GM19025 (cell line): ENCODE data around the gene APOE.
"Not testable (repeated sequence)": the region's sequence is repeated elsewhere in the genome, so short reads cannot be mapped to it uniquely, and the experiment has no call there.

ENCODE experiments used
- ATAC-seq: cut with Tn5 transposase; IDR thresholded peaks from one replicate; pipeline ENCODE4 v1.9.1; 2021; ENCODE audit warnings: mild to moderate bottlenecking, low read depth, moderate library complexity; ENCODE audit not compliant: unreplicated experiment

The APOE gene

DNA sequence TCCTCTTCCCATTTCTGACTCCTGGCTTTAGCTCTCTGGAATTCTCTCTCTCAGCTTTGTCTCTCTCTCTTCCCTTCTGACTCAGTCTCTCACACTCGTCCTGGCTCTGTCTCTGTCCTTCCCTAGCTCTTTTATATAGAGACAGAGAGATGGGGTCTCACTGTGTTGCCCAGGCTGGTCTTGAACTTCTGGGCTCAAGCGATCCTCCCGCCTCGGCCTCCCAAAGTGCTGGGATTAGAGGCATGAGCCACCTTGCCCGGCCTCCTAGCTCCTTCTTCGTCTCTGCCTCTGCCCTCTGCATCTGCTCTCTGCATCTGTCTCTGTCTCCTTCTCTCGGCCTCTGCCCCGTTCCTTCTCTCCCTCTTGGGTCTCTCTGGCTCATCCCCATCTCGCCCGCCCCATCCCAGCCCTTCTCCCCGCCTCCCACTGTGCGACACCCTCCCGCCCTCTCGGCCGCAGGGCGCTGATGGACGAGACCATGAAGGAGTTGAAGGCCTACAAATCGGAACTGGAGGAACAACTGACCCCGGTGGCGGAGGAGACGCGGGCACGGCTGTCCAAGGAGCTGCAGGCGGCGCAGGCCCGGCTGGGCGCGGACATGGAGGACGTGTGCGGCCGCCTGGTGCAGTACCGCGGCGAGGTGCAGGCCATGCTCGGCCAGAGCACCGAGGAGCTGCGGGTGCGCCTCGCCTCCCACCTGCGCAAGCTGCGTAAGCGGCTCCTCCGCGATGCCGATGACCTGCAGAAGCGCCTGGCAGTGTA, 2.7 kb downstream of the APOE start:
- ATAC-seq, result no peak

- no peak for ATAC-seq
Observed at GRCh38 chr19:44908836-44909261, 3.3 kb downstream of the APOE start.

DNA sequence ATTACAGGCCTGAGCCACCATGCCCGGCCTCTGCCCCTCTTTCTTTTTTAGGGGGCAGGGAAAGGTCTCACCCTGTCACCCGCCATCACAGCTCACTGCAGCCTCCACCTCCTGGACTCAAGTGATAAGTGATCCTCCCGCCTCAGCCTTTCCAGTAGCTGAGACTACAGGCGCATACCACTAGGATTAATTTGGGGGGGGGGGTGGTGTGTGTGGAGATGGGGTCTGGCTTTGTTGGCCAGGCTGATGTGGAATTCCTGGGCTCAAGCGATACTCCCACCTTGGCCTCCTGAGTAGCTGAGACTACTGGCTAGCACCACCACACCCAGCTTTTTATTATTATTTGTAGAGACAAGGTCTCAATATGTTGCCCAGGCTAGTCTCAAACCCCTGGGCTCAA, 4.2 kb downstream of the APOE start:
- ATAC-seq, result no peak

DNA sequence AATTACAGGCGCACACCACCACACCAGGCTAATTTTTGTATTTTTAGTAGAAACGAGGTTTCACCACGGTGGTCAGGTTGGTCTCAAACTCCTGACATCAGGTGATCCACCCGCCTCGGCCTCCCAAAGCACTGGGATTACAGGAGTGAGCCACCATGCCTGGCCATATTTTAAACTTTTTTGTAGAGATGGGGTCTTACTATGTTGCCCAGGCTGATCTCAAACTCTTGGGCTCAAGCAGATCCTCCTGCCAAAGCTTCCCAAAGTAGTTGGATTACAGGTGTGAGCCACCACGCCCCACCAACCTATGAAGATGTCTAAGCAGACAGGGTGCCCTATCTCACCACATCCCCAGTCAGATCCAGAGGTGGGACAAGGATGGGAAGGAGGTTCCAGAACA, 6.3 kb downstream of the APOE start:
- not testable (repeated sequence) for ATAC-seq

DNA sequence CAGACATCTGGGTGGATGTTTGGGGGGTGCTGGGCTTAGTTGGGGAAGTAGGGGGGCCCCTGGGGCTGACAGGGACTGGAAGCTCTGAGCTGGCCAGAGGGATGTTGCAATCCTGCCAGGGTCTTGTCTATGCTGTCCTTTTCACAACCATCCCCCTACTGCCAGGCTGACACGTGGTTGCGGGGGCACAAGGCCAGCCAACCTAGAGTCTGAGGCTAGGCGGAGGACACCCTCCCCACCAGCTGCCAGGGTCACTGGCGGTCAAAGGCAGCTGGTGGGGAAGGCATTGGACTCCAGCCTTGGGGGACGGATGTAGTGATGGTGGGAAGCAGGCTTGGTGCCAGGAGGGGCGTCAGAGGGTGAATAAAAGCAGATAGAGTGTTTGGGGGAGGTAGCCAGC, 7.3 kb downstream of the APOE start:
- ATAC-seq, result no peak

DNA sequence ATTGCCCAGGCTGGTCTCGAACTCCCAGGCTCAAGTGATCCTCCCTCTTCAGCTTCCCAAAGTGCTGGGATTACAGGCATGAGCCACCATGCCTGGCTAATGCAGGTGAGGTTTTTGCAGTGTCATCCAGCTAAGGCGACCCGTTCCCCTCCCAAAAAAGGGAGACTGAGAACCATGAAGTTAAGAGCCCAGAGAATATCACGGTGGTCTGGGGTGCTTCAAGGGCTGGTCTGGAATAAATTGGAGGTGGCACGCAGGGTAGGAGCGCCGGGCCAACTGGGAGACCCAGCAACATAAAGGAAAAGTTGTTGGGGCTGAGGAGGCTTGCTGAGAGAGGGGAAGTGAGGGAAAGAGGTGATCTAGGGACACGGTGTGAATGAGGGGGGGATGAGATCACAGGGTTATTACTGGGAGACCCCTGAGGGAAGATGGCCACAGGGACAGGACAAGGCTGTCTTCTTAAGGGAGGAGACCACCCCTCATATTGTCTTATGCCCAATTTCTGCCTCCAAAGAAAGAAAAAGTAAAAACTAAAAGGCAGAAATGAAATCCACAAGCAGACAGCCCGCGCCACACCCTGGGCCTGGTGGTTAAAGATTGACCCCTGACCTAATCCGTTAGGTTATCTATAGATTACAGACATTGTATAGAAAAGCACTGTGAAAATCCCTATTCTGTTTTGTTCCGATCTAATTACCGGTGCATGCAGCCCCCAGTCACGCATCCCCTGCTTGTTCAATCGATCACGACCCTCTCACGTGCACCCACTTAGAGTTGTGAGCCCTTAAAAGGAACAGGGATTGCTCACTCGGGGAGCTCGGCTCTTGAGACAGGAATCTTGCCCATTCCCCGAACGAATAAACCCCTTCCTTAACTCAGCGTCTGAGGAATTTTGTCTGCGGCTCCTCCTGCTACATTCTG, 8.2 kb downstream of the APOE start:
- ATAC-seq, result not testable (repeated sequence)

DNA sequence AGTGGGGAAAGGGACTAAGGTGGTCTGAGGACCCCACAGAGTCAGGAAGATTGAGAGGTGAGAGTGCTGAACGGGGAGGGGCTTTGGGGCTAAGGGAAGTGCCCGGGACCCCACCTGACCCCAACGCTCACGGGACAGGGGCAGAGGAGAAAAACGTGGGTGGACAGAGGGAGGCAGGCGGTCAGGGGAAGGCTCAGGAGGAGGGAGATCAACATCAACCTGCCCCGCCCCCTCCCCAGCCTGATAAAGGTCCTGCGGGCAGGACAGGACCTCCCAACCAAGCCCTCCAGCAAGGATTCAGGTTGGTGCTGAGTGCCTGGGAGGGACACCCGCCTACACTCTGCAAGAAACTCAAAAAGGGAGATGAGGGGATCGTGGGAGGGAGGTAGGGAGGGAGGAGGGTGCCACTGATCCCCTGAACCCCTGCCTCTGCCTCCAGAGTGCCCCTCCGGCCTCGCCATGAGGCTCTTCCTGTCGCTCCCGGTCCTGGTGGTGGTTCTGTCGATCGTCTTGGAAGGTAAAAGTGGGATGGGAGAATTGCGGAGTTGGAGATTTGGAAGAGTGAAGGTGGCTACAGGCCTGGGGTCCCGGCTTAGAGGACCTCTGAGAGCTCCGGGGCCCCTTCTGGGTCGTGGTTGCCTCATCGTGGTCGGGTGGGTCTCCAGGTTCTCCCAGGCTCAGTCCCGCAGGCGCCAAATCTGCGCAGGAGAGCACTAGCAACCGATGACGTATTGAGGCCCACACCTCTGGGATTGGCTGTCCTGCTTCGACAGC, 9.0 kb downstream of the APOE start, which contains the start of gene APOC1:
APOC1 (plus strand) TSS at position 176 of the 774 bp plus-strand sequence; CDS start at position 460, 284 bp downstream.
- peak; percentile 80 for ATAC-seq

DNA sequence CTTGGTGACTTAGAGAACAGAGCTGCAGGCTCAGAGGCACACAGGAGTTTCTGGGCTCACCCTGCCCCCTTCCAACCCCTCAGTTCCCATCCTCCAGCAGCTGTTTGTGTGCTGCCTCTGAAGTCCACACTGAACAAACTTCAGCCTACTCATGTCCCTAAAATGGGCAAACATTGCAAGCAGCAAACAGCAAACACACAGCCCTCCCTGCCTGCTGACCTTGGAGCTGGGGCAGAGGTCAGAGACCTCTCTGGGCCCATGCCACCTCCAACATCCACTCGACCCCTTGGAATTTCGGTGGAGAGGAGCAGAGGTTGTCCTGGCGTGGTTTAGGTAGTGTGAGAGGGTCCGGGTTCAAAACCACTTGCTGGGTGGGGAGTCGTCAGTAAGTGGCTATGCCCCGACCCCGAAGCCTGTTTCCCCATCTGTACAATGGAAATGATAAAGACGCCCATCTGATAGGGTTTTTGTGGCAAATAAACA, 18.7 kb downstream of the APOE start:
- no peak for ATAC-seq

GRCh38 chr19:44925114-44925891, 19.7 kb downstream of the APOE start:
- no peak for ATAC-seq

DNA sequence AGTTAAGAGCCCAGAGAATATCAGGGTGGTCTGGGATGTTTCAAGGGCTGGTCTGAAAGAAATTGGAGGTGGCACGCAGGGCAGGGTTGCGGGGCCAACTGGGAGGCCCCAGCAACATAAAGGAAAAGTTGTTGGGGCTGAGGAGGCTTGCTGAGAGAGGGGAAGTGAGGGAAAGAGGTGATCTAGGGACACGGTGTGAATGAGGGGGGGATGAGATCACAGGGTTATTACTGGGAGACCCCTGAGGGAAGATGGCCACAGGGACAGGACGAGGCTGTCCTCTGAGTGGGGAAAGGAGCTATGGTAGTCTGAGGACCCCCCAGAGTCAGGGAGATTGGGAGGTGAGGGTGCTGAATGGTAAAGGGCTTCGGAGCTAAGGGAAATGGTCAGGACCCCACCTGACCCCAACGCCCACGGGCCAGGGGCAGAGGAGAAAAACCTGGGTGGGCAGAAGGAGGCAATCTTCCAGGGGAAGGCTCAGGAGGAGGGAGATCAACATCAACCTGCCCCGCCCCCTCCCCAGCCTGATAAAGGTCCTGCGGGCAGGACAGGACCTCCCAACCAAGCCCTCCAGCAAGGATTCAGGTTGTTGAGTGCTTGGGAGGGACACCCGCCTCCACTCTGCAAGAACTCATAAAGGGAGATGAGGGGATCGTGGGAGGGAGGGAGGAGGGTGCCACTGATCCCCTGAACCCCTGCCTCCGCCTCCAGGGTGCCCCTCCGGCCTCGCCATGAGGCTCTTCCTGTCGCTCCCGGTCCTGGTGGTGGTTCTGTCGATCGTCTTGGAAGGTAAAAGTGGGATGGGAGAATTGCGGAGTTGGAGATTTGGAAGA, 20.9 kb downstream of the APOE start:
- ATAC-seq, result not testable (repeated sequence)

GRCh38 chr19:44927746-44928145, 22.1 kb downstream of the APOE start:
- no peak for ATAC-seq

GRCh38 chr19:44930088-44930487, 24.5 kb downstream of the APOE start:
- no peak for ATAC-seq

GRCh38 chr19:44931541-44931940, 25.9 kb downstream of the APOE start:
- ATAC-seq, result no peak

DNA sequence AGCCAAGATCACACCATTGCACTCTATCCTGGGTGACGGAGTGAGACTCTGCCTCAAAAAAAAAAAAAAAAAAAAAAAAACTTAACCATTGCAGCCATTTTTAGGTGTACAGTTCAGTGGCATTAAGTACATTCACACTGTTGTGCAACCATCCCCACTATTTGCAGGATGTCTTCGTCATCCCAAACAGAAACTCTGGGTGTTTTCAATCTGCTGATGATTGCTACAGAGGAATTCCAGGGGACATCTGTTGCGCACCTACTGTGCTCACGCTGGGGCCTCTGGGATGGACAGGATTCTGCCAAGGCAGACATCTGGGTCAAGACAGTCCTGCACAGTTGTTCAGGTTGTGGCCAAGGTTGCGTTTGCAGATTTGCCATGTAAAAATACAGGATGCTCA, 34.1 kb downstream of the APOE start:
- ATAC-seq, result no peak

DNA sequence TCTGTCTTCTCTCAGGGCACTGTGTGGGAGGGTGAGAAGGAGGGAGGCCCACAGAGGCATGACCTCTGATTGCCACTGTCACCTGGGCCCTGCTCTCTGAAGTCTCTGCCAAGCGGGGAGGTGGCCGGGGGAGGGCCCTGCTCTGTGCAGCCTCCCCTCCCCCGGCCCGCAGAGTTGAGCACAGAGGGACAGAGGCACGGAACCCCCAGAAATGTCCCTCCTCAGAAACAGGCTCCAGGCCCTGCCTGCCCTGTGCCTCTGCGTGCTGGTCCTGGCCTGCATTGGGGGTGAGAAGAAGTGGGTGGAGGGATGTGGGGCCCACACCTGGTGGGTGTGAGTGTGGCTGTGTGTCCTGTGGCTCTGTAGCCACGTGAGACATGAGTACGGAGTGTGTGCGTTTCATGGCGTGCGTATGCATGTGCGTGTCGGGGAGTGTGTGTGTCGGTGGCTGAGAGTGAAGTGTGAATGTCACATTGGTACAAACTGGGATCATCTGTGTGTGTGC, 36.5 kb downstream of the APOE start, which contains the start of gene APOC4:
APOC4 (plus strand) TSS at position 171 of the 505 bp plus-strand sequence; CDS start at position 212, 41 bp downstream.
- no peak for ATAC-seq

GRCh38 chr19:44943801-44944249, 38.2 kb downstream of the APOE start:
- no peak for ATAC-seq

GRCh38 chr19:44947041-44947581, 41.5 kb downstream of the APOE start:
- ATAC-seq, result no peak

GRCh38 chr19:44948237-44948636, 42.6 kb downstream of the APOE start:
- ATAC-seq, result no peak
